GM12801 (cell line): ENCODE measurements around the gene TELO2.

Experiments
- TF ChIP-seq, protein P1 (sequence below): IDR thresholded peaks from one replicate; pipeline ENCODE4 v1.5.1; 2011; ENCODE audit warnings: control low read depth; ENCODE audit not compliant: insufficient read length; ENCODE audit errors: extremely low read depth

Gene TELO2

DNA sequence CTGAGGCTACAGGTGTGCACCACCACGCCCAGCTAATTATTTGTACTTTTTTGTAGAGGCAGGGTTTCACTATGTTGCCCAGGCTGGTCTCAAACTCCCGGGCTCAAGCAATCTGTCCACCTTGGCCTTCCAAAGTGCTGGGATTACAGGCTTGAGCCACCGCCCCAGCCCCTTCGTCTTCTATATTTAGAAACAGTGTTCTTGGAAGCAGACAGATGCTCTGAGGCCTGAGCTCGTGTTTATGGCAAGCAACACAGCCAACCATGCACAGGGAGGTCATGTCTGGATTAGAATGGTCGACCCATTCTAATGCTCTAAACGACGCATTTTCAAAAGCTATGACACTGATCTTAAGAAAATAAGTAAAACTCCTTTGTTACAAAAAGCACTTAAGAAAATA is 56.9 kb downstream of the TELO2 start:
- TF ChIP-seq, protein P1, sequence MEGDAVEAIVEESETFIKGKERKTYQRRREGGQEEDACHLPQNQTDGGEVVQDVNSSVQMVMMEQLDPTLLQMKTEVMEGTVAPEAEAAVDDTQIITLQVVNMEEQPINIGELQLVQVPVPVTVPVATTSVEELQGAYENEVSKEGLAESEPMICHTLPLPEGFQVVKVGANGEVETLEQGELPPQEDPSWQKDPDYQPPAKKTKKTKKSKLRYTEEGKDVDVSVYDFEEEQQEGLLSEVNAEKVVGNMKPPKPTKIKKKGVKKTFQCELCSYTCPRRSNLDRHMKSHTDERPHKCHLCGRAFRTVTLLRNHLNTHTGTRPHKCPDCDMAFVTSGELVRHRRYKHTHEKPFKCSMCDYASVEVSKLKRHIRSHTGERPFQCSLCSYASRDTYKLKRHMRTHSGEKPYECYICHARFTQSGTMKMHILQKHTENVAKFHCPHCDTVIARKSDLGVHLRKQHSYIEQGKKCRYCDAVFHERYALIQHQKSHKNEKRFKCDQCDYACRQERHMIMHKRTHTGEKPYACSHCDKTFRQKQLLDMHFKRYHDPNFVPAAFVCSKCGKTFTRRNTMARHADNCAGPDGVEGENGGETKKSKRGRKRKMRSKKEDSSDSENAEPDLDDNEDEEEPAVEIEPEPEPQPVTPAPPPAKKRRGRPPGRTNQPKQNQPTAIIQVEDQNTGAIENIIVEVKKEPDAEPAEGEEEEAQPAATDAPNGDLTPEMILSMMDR = no peak

DNA sequence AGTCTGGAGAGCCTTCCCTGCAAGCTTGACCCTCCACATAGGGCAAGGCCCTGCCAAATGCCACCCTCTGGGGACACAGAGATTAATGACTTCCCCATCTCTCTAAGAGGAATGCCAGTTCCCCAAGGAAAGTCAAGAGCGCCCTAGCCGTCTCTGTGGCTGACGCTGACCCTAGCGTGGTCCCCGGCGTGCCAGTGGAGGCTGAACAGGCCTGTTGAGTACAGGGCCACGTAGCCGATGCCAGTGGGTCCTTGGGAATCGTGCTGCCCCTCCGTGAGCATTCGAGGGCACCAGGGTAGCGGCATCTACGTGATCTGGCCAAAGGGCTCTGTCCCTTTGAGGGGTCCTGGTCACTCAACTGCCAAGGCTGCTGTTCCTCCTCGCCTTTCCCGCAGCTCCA is 57.5 kb downstream of the TELO2 start:
- TF ChIP-seq, protein P1 = no peak

DNA sequence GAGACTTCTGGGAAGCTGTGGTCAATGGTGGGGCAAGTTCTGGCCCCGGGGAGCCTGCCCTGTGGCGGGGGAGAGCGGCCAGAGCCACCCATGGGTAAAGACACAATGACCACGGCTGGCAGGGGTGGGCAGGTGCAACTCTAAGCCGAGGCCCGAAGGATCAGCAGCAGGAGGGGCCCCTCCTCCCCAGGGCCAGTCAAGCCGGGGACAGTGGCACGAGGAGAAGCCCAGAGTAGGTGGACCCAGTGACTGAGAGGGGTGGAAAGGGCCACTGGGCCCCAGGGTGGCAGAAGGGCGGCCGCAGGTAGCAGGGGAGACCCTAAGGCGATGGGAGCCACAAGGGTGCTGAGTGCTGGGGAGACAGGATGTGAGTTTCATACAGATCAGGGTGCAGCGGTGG is 58.0 kb downstream of the TELO2 start:
- TF ChIP-seq, protein P1 = no peak

DNA sequence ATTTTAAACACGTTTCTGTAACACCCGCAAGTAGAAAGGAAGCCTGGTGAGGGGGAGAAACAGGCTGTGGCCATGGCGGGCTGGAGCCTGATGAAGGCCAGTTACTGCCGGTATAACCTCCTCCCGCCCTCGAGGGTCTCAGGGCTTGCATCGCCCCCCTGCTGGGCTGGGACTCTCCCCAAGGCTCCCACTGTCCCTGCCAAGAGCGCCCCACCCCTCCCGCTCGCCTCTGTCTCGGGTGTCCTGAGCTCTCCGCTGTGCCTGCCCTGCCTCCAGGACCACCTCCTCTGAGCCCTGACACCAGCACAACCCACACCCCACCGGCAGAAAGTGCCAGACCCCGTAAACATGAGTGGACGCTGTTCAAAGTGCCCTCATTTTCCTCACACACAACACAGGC is 59.0 kb downstream of the TELO2 start:
- TF ChIP-seq, protein P1 = no peak

DNA sequence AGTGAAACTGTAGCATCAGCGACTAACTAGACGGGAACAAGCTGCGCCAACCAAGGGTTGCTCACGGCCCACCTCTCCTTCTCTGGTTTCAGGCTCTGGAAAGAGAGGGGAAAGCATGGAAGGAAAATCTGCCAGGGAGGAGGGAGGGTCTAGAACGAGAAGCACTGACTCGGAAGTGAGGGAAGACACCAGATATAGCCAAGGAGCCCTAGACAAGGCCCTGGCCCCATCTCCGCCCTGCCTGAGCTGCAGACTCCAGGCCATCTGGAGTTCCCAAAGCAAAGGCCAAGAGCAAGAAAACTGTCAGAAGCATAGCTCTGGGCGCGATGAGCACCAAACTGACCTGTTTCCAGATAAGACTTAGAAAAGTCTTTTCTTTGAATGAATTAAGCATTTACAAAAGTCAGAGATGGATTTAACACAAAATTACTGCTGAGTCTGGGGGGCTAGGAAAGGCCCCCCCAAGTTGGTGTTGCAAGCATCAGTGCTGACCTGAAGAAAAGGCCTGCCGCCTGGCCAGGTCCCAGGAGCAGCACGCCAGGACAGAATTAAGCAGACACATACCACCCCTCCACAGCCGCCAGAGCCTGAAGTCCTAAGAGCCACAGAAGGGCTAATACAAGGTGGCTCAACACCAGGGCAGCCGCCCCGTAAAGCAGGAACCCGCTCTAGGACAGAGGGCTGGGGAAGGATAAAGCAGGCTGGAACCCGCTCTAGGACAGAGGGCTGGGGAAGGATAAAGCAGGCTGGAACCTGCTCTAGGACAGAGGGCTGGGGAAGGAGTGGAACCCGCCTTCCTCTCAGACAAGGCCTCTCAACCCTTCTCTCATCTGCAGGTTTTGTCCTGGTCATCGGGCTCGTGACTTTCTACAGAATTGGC is 61.0 kb downstream of the TELO2 start:
- TF ChIP-seq, protein P1 = no peak

DNA sequence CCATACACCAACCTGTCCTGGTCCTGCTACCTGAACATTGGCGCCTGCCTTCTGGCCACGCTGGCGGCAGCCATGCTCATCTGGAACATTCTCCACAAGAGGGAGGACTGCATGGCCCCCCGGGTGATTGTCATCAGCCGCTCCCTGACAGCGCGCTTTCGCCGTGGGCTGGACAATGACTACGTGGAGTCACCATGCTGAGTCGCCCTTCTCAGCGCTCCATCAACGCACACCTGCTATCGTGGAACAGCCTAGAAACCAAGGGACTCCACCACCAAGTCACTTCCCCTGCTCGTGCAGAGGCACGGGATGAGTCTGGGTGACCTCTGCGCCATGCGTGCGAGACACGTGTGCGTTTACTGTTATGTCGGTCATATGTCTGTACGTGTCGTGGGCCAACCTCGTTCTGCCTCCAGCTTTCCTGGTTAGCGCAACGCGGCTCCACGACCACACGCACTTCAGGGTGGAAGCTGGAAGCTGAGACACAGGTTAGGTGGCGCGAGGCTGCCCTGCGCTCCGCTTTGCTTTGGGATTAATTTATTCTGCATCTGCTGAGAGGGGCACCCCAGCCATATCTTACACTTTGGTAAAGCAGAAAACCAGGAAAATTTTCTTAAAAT is 61.8 kb downstream of the TELO2 start:
- TF ChIP-seq, protein P1 = no peak

DNA sequence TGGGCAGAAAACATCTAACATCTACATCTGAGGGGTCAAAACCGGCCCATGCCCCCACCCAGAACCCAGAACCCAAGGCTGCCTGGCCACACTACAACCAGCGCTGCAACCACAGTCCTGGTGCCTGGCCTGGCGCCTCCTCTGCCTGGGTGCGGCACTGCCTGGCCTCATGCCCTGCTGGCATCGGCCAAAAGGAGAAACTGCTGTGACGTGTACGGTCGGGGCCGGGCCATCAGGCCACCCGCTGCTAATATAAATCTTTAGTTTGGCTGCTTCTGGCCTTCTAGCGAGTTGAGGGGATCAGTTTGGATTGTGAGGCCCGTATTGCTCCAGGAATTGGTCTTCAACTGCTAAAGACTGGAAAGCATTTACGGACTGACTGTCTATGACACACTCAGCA is 63.1 kb downstream of the TELO2 start:
- TF ChIP-seq, protein P1 = no peak
